Hepatocyte (in vitro differentiated cells): Measurements from ENCODE around the gene TLN1.

Experiments
- EZH2phosphoT487 ChIP-seq: fragments of 200-600 bp; sonication (generic); IDR thresholded peaks from one replicate; pipeline ENCODE4 v1.6.1; 2018; ENCODE audit warnings: antibody characterized with exemption, mild to moderate bottlenecking, low read depth, moderate library complexity; ENCODE audit not compliant: unreplicated experiment, severe bottlenecking
- TF ChIP-seq, protein P1 (sequence below): fragments of 200-600 bp; sonication (generic); IDR thresholded peaks from 2 replicates; pipeline ENCODE4 v1.5.1; 2016; ENCODE audit warnings: antibody characterized with exemption, mild to moderate bottlenecking; ENCODE audit not compliant: poor library complexity

DNA sequence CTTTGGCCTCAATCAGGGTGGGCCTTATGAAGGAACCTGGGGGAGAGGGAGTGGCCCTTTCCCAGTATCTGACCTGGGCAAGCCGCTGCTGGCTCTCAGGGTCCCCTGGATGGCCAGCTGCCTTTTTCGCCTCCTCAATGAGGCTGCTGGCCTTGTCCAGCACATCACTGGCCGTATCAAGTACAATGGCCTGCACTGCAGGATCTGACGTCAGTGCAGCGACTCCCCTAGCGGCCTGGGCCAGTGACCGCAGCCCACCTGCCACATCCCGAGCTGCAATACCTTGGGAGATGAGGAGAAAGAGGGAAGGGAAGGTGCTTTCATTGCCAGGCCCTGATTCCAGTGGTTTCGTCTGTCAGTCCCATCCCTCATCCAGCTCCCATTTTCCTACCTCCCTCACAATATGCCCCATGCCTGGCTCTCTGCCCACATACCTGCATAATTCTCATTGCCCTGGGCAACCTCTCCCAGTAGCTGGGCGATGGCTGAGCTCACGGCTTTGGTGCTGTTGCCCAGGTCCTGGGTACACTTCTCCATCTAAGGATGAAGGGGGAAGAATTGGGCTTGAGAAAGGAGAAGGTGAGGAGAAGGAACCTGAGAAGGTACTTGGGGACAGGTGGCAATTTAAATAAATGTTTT lies 19.1 kb downstream of the TLN1 start:
- TF ChIP-seq EZH2phosphoT487 = no peak
- TF ChIP-seq, protein P1, sequence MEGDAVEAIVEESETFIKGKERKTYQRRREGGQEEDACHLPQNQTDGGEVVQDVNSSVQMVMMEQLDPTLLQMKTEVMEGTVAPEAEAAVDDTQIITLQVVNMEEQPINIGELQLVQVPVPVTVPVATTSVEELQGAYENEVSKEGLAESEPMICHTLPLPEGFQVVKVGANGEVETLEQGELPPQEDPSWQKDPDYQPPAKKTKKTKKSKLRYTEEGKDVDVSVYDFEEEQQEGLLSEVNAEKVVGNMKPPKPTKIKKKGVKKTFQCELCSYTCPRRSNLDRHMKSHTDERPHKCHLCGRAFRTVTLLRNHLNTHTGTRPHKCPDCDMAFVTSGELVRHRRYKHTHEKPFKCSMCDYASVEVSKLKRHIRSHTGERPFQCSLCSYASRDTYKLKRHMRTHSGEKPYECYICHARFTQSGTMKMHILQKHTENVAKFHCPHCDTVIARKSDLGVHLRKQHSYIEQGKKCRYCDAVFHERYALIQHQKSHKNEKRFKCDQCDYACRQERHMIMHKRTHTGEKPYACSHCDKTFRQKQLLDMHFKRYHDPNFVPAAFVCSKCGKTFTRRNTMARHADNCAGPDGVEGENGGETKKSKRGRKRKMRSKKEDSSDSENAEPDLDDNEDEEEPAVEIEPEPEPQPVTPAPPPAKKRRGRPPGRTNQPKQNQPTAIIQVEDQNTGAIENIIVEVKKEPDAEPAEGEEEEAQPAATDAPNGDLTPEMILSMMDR = no peak
